ENCODE measurements around the gene EIF4B.
"Not testable (repeated sequence)": the region's sequence is repeated elsewhere in the genome, so short reads cannot be mapped to it uniquely, and the experiment has no call there.

Gene EIF4B

GRCh38 chr12:52990206-52990605 lies 16.1 kb upstream of the EIF4B start:
- no peak overlapping the region for H3K27ac ChIP-seq
- no peaks in the 10 kb centered on the region for H3K9me3 ChIP-seq
- H3K4me3 ChIP-seq (ENCODE audit: low read depth in 1 of 2, low read length in 1 of 2): no peak overlapping the region
- no peaks in the 10 kb centered on the region for H3K36me3 ChIP-seq
- no peaks in the 10 kb centered on the region for H3K4me1 ChIP-seq (ENCODE audit: control insufficient read depth in 1 of 2, insufficient read depth in 1 of 2, low read depth in 1 of 2, low read length in 1 of 2)
- no peak for TF ChIP-seq CTCF (IDR thresholded peaks at IDR 0.05)
- H3K27me3 ChIP-seq: no peaks in the 10 kb centered on the region

GRCh38 chr12:52992240-52992639 lies 14.0 kb upstream of the EIF4B start:
- not testable (repeated sequence) for H3K9me3 ChIP-seq; H3K36me3 ChIP-seq; H3K4me3 ChIP-seq (ENCODE audit: low read depth in 1 of 2, low read length in 1 of 2); H3K27me3 ChIP-seq; H3K4me1 ChIP-seq (ENCODE audit: control insufficient read depth in 1 of 2, insufficient read depth in 1 of 2, low read depth in 1 of 2, low read length in 1 of 2); H3K27ac ChIP-seq

- no peak for TF ChIP-seq CTCF (IDR thresholded peaks at IDR 0.05)
- no peak overlapping the region for H3K4me3 ChIP-seq (ENCODE audit: low read depth in 1 of 2, low read length in 1 of 2)
- H3K36me3 ChIP-seq: no peaks in the 10 kb centered on the region
- no peak overlapping the region for H3K27ac ChIP-seq
- H3K9me3 ChIP-seq: no peaks in the 10 kb centered on the region
- H3K27me3 ChIP-seq: no peaks in the 10 kb centered on the region
- no peaks in the 10 kb centered on the region for H3K4me1 ChIP-seq (ENCODE audit: control insufficient read depth in 1 of 2, insufficient read depth in 1 of 2, low read depth in 1 of 2, low read length in 1 of 2)
Observed at GRCh38 chr12:52992699-52993557, 13.3 kb upstream of the EIF4B start.

GRCh38 chr12:52993558-52993869 lies 12.7 kb upstream of the EIF4B start:
- TF ChIP-seq CTCF (IDR thresholded peaks at IDR 0.05): no peak
- H3K27me3 ChIP-seq: no peaks in the 10 kb centered on the region

GRCh38 chr12:53004178-53004577 lies 2.1 kb upstream of the EIF4B start:
- Histone ChIP-seq H3K36me3 (no peaks in the 10 kb centered on the region), H3K4me3 (ENCODE audit: low read depth in 1 of 2, low read length in 1 of 2) (no peak overlapping the region), H3K27ac (no peak overlapping the region), H3K27me3 (peaks cover 25% of the 10 kb centered on the region), H3K4me1 (ENCODE audit: control insufficient read depth in 1 of 2, insufficient read depth in 1 of 2, low read depth in 1 of 2, low read length in 1 of 2) (peaks cover 17 to 20% of the 10 kb centered on the region in 2 experiments), H3K9me3 (no peaks in the 10 kb centered on the region)
- TF ChIP-seq CTCF (IDR thresholded peaks at IDR 0.05): no peak

More at GRCh38 chr12:52993558-52993869, 12.7 kb upstream of the EIF4B start:
- Histone ChIP-seq H3K36me3 (no peaks in the 10 kb centered on the region), H3K4me3 (ENCODE audit: low read depth in 1 of 2, low read length in 1 of 2) (no peak overlapping the region), H3K27ac (no peak overlapping the region), H3K9me3 (no peaks in the 10 kb centered on the region), H3K4me1 (ENCODE audit: control insufficient read depth in 1 of 2, insufficient read depth in 1 of 2, low read depth in 1 of 2, low read length in 1 of 2) (no peaks in the 10 kb centered on the region)

- Histone ChIP-seq H3K27me3 (peaks cover 21% of the 10 kb centered on the region), H3K4me3 (ENCODE audit: low read depth in 1 of 2, low read length in 1 of 2) (no peak overlapping the region), H3K4me1 (ENCODE audit: control insufficient read depth in 1 of 2, insufficient read depth in 1 of 2, low read depth in 1 of 2, low read length in 1 of 2) (peaks cover 17 to 20% of the 10 kb centered on the region in 2 experiments), H3K9me3 (no peaks in the 10 kb centered on the region), H3K27ac (no peak overlapping the region), H3K36me3 (no peaks in the 10 kb centered on the region)
- no peak for TF ChIP-seq CTCF (IDR thresholded peaks at IDR 0.05)
Observed at GRCh38 chr12:53004582-53004981, 1.7 kb upstream of the EIF4B start.
